GM12892 (cell line): ENCODE data around the gene OR10V1.

Experiments
- POLR2A ChIP-seq: IDR thresholded peaks from 2 replicates; pipeline ENCODE4 v1.6.1; 2011; ENCODE audit warnings: low read depth, low read length, control low read depth
- POLR2AphosphoS5 ChIP-seq: IDR thresholded peaks from 2 replicates; pipeline ENCODE4 v1.6.1; 2011; ENCODE audit warnings: low read depth, low read length, control low read depth

DNA sequence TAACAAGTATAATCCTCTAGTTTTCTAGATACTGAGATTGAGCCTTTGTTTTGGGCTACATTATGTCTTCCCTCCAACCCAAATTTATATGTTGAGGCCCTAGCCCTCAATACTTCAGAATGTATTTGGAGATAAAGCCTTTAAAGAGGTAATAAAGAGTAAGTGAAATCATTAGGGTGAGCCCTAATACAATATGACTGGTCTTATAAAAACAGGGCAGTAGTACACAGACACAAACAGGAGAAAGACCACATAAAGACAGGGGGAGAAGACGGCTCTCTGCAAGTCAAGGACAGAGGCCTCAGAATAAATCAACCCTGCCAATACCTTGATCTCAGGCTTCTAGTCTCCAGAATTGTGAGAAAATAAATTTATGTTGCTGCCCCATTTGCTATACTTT lies 6.3 kb downstream of the OR10V1 start:
- TF ChIP-seq POLR2A = no peak
- TF ChIP-seq POLR2AphosphoS5 = no peak
